ENCODE results near the gene WASL. TPM values are rescaled to one million over a fixed set of nuclear protein-coding genes. Genes with fewer than 3 reads are reported as not detected.

The WASL gene
- total RNA-seq, 1 experiment from 2014 or later: 8.5 TPM

DNA sequence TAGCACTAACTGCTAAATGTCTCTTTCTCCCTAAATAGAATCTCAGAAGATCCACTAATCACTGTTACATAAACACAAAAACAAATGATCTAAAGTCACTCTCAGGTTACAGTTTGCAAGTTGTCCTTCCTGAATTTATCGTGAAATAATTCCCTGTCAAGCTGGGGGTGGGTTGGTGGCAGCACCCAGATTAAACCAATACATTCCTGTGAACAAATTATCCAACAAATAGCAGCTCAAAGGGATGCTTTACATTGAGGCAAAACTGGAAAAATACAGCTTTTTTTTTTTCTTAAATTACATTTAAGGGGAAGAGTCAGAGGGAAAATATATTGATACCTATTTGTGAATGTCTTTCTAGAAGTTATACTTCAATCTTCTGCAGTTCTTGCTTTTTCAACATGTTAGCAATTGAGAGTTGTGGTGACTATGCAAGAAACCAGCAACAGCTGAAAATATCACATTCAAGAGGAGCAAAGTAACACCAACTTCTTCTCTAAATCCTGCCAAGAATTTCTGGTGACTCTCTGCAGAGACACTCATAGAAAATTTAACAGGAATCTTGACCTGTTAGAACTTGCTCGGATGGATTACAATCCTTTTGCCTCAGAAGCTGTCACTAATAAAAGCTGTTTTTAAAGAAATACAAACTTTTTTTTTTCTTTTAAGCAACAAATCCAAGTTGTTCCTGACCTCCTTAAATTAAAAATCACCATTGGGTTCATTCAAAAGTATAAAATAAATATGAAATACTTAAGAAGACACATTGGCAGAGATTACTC lies 74.2 kb downstream of the WASL start:
- ATAC-seq (no peak), DNase-seq (no peak)
- CTCF ChIA-PET: no interaction called here
- POLR2A ChIA-PET (ENCODE audit: unreplicated experiment): no interaction called here
- no peaks in the 10 kb centered on the region for H3K4me1 ChIP-seq (ENCODE audit: insufficient read depth, low read length)
- no peaks in the 10 kb centered on the region for H3F3A ChIP-seq (ENCODE audit: low read length, unreplicated experiment)
- no peak overlapping the region for H3K27ac ChIP-seq (ENCODE audit: low read length)
- H4K20me1 ChIP-seq (ENCODE audit: low read length): no peaks in the 10 kb centered on the region
- no TSS peak for BruUV-seq (replicated peaks)
- intact Hi-C loops (cut with micrococcal nuclease): no loop called here
- no peaks in the 10 kb centered on the region for H3K9me2 ChIP-seq (replicated peaks; ENCODE audit: low read length)
- H3K4me2 ChIP-seq (ENCODE audit: low read length): no peak overlapping the region
- TF ChIP-seq EZH2phosphoT487 (IDR thresholded peaks at IDR 0.05; ENCODE audit: borderline replicate concordance, low read length): no peak
- no peaks in the 10 kb centered on the region for H3K27me3 ChIP-seq (ENCODE audit: low read length)
- H3K79me2 ChIP-seq (ENCODE audit: low read length): no peaks in the 10 kb centered on the region
- H3K4me3 ChIP-seq (ENCODE audit: low read length): no peak overlapping the region
- no peaks in the 10 kb centered on the region for H3K9me3 ChIP-seq (ENCODE audit: low read length)
- H2AFZ ChIP-seq (ENCODE audit: low read length): no peak overlapping the region
- H3K36me3 ChIP-seq (ENCODE audit: low read depth, low read length): peaks cover 1% of the 10 kb centered on the region; the same call in 1 of the 2 replicates
- H3K9ac ChIP-seq (ENCODE audit: low read length): no peak overlapping the region

- DNase-seq (no peak), ATAC-seq (no peak)
- no peak overlapping the region for H3K4me2 ChIP-seq (ENCODE audit: low read length)
- no peak overlapping the region for H3K27ac ChIP-seq (ENCODE audit: low read length)
- CTCF ChIA-PET: no interaction called here
- no peaks in the 10 kb centered on the region for H3F3A ChIP-seq (ENCODE audit: low read length, unreplicated experiment)
- no peaks in the 10 kb centered on the region for H3K4me1 ChIP-seq (ENCODE audit: insufficient read depth, low read length)
- no peaks in the 10 kb centered on the region for H3K9me3 ChIP-seq (ENCODE audit: low read length)
- H3K36me3 ChIP-seq (ENCODE audit: low read depth, low read length): no peaks in the 10 kb centered on the region
- no peaks in the 10 kb centered on the region for H4K20me1 ChIP-seq (ENCODE audit: low read length)
- no peaks in the 10 kb centered on the region for H3K9me2 ChIP-seq (replicated peaks; ENCODE audit: low read length)
- no peak overlapping the region for H2AFZ ChIP-seq (ENCODE audit: low read length)
- TF ChIP-seq EZH2phosphoT487 (IDR thresholded peaks at IDR 0.05; ENCODE audit: borderline replicate concordance, low read length) (no peak), EZH2 (IDR thresholded peaks at IDR 0.05; ENCODE audit: low read length, unreplicated experiment) (no peak)
- TF ChIP-seq, protein P1, sequence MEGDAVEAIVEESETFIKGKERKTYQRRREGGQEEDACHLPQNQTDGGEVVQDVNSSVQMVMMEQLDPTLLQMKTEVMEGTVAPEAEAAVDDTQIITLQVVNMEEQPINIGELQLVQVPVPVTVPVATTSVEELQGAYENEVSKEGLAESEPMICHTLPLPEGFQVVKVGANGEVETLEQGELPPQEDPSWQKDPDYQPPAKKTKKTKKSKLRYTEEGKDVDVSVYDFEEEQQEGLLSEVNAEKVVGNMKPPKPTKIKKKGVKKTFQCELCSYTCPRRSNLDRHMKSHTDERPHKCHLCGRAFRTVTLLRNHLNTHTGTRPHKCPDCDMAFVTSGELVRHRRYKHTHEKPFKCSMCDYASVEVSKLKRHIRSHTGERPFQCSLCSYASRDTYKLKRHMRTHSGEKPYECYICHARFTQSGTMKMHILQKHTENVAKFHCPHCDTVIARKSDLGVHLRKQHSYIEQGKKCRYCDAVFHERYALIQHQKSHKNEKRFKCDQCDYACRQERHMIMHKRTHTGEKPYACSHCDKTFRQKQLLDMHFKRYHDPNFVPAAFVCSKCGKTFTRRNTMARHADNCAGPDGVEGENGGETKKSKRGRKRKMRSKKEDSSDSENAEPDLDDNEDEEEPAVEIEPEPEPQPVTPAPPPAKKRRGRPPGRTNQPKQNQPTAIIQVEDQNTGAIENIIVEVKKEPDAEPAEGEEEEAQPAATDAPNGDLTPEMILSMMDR (conservative IDR thresholded peaks at IDR 0.05; ENCODE audit: low read depth, low read length): no peak
- no peak overlapping the region for H3K4me3 ChIP-seq (ENCODE audit: low read length)
- intact Hi-C loops (cut with micrococcal nuclease): no loop called here
- H3K79me2 ChIP-seq (ENCODE audit: low read length): no peaks in the 10 kb centered on the region
- no TSS peak for BruUV-seq (replicated peaks)
- H3K9ac ChIP-seq (ENCODE audit: low read length): no peak overlapping the region
- H3K27me3 ChIP-seq (ENCODE audit: low read length): no peaks in the 10 kb centered on the region
- POLR2A ChIA-PET (ENCODE audit: unreplicated experiment): no interaction called here
These were observed 74.9 kb downstream of the WASL start for GRCh38 chr7:123673752-123674398.

DNA sequence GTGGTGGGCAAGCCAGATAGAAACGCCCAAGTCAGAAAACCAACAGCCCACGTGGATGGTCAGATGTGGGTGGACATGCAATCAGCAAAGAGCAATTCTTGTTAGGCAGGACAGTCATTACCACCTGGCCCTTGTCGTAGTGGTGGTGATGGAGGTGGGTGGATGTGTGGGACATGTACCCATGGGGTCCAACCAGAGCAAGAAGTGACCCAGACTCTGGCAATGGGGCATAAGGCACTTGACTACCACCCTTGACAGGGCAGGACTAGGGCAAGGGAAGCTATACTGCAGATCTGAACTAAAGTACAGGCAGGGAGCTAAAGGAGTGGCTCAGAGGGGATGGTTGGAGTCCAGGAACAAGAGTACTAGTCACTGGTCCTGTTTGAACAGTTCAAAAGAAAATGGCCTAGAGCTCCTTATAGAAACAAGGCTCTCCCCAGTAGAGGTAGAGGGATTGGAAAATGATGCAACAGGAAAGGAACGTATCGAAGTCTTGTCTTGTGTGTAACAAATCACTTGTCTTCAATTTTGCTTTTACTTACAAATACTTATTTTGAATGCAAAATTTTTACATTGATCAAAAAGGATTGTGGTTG lies 75.6 kb downstream of the WASL start:
- H3K27me3 ChIP-seq (ENCODE audit: low read length): no peaks in the 10 kb centered on the region
- no peak overlapping the region for H3K27ac ChIP-seq (ENCODE audit: low read length)
- no peak for ATAC-seq
- no peak for DNase-seq
- H3K4me2 ChIP-seq (ENCODE audit: low read length): no peak overlapping the region
- H3F3A ChIP-seq (ENCODE audit: low read length, unreplicated experiment): no peaks in the 10 kb centered on the region
- no peaks in the 10 kb centered on the region for H3K9me2 ChIP-seq (replicated peaks; ENCODE audit: low read length)
- no peaks in the 10 kb centered on the region for H4K20me1 ChIP-seq (ENCODE audit: low read length)
- H3K79me2 ChIP-seq (ENCODE audit: low read length): no peaks in the 10 kb centered on the region
- no peaks in the 10 kb centered on the region for H3K36me3 ChIP-seq (ENCODE audit: low read depth, low read length)
- intact Hi-C loops (cut with micrococcal nuclease): no loop called here
- no peak overlapping the region for H3K4me3 ChIP-seq (ENCODE audit: low read length)
- BruUV-seq (replicated peaks): no TSS peak
- no peaks in the 10 kb centered on the region for H3K9me3 ChIP-seq (ENCODE audit: low read length)
- TF ChIP-seq EZH2 (IDR thresholded peaks at IDR 0.05; ENCODE audit: low read length, unreplicated experiment): no peak
- TF ChIP-seq EZH2phosphoT487 (IDR thresholded peaks at IDR 0.05; ENCODE audit: borderline replicate concordance, low read length): no peak
- TF ChIP-seq, protein P1 (conservative IDR thresholded peaks at IDR 0.05; ENCODE audit: low read depth, low read length): no peak
- ChIA-PET CTCF (no interaction called here), POLR2A (ENCODE audit: unreplicated experiment) (no interaction called here)
- H2AFZ ChIP-seq (ENCODE audit: low read length): no peak overlapping the region
- no peak overlapping the region for H3K9ac ChIP-seq (ENCODE audit: low read length)
- no peaks in the 10 kb centered on the region for H3K4me1 ChIP-seq (ENCODE audit: insufficient read depth, low read length)
